RWPE2 (cell line): ENCODE measurements around the gene FANCF.

Experiments used
- ATAC-seq: fragments of 200-7000 bp; cut with Tn5 transposase; 3 replicates; pipeline ENCODE4 v1.9.1; 2021; ENCODE audit warnings: low read depth
- DNase-seq: peaks from one replicate; pipeline ENCODE4 v3.0.0-alpha.2; 2020; ENCODE audit warnings: low spot score
- H3K27ac ChIP-seq: fragments of 450-650 bp; 2 replicates; pipeline ENCODE4 v1.5.1; 2017; ENCODE audit warnings: mild to moderate bottlenecking; ENCODE audit not compliant: poor library complexity, severe bottlenecking
- H3K27me3 ChIP-seq: fragments of 250-450 bp; sonication (Bioruptor Pico); 2 replicates; pipeline ENCODE4 v1.5.1; 2021; ENCODE audit warnings: mild to moderate bottlenecking, moderate library complexity; ENCODE audit not compliant: insufficient read depth, poor library complexity, severe bottlenecking
- H3K36me3 ChIP-seq: fragments of 250-450 bp; sonication (Bioruptor Pico); 2 replicates; pipeline ENCODE4 v1.5.1; 2020; ENCODE audit warnings: low read depth, mild to moderate bottlenecking, moderate library complexity
- H3K4me1 ChIP-seq: fragments of 250-450 bp; sonication (Bioruptor Pico); 2 replicates; pipeline ENCODE4 v1.5.1; 2021; ENCODE audit warnings: mild to moderate bottlenecking, moderate library complexity; ENCODE audit not compliant: insufficient read depth, poor library complexity, severe bottlenecking
- H3K4me3 ChIP-seq: fragments of 250-450 bp; sonication (Bioruptor Pico); 2 replicates; pipeline ENCODE4 v1.5.1; 2021; ENCODE audit warnings: mild to moderate bottlenecking, moderate library complexity; ENCODE audit not compliant: severe bottlenecking
- H3K9me3 ChIP-seq: fragments of 250-450 bp; sonication (Bioruptor Pico); 2 replicates; pipeline ENCODE4 v1.5.1; 2021; ENCODE audit warnings: mild to moderate bottlenecking, moderate library complexity; ENCODE audit not compliant: severe bottlenecking
- CTCF ChIP-seq: fragments of 450-650 bp; IDR thresholded peaks from one replicate; pipeline ENCODE4 v1.5.1; 2017; ENCODE audit warnings: mild to moderate bottlenecking, moderate library complexity; ENCODE audit not compliant: poor library complexity, severe bottlenecking

Gene FANCF

GRCh38 chr11:22625448-22626287 is at the start of gene FANCF:
FANCF (minus strand) TSS chr11:22625823; CDS start chr11:22625810, 13 bp downstream.
- no peak for TF ChIP-seq CTCF
- peak; percentile 91 for ATAC-seq

GRCh38 chr11:22674470-22675439 is 49.1 kb upstream of the FANCF start:
- Histone ChIP-seq H3K9me3 (no peaks in the 10 kb centered on the region), H3K27me3 (peaks cover 25% of the 10 kb centered on the region), H3K4me3 (no peak overlapping the region), H3K27ac (no peak overlapping the region), H3K36me3 (no peaks in the 10 kb centered on the region), H3K4me1 (no peaks in the 10 kb centered on the region)
- ATAC-seq (no peak), DNase-seq (no peak)
- TF ChIP-seq CTCF = no peak

More at GRCh38 chr11:22625448-22626287, at the start of gene FANCF:
- peak; percentile 90 for DNase-seq
- no peaks in the 10 kb centered on the region for H3K27me3 ChIP-seq
- no peaks in the 10 kb centered on the region for H3K9me3 ChIP-seq
- H3K4me3 ChIP-seq = peak within 1 kb of the TSS; percentile 84
- H3K27ac ChIP-seq = peak within 1 kb of the TSS; percentile 71
- peaks cover 4% of the 10 kb centered on the region; the same call in 1 of the 2 replicates for H3K36me3 ChIP-seq
- H3K4me1 ChIP-seq = peaks cover 11% of the 10 kb centered on the region

GRCh38 chr11:22671751-22672150 is 46.1 kb upstream of the FANCF start:
- H3K36me3 ChIP-seq = no peaks in the 10 kb centered on the region
- no peak overlapping the region for H3K4me3 ChIP-seq
- no peak overlapping the region for H3K27ac ChIP-seq
- no peaks in the 10 kb centered on the region for H3K4me1 ChIP-seq
- ATAC-seq = no peak
- no peak for TF ChIP-seq CTCF
- DNase-seq = no peak
- H3K27me3 ChIP-seq = peaks cover 47% of the 10 kb centered on the region
- no peaks in the 10 kb centered on the region for H3K9me3 ChIP-seq

- H3K4me3 ChIP-seq = no peak overlapping the region
- no peaks in the 10 kb centered on the region for H3K4me1 ChIP-seq
- no peaks in the 10 kb centered on the region for H3K36me3 ChIP-seq
- ATAC-seq (peak; percentile 66; the same call in 2 of the 3 replicates), DNase-seq (no peak)
- H3K9me3 ChIP-seq = no peaks in the 10 kb centered on the region
- peaks cover 57% of the 10 kb centered on the region for H3K27me3 ChIP-seq
- H3K27ac ChIP-seq = no peak overlapping the region
- TF ChIP-seq CTCF = peak; percentile 39
Observed at GRCh38 chr11:22670830-22671229, 45.2 kb upstream of the FANCF start.
